HEK293T (cell line): ENCODE measurements around the gene FHIT.

Source experiments
- ARNT ChIP-seq: fragments of 450-650 bp; IDR thresholded peaks from 2 replicates; pipeline ENCODE4 v1.6.1; 2017; ENCODE audit warnings: mild to moderate bottlenecking
- BHLHE40 ChIP-seq: fragments of 450-650 bp; IDR thresholded peaks from 2 replicates; pipeline ENCODE4 v1.6.1; 2016; ENCODE audit warnings: mild to moderate bottlenecking, moderate library complexity, borderline replicate concordance
- ELF4 ChIP-seq: fragments of 450-650 bp; IDR thresholded peaks from 2 replicates; pipeline ENCODE4 v1.6.1; 2017; ENCODE audit warnings: antibody characterized with exemption
- FOXK2 ChIP-seq: fragments of 450-650 bp; IDR thresholded peaks from 2 replicates; pipeline ENCODE4 v1.6.1; 2016; ENCODE audit warnings: mild to moderate bottlenecking
- FOXM1 ChIP-seq: fragments of 450-650 bp; IDR thresholded peaks from 2 replicates; pipeline ENCODE4 v1.6.1; 2017; ENCODE audit warnings: mild to moderate bottlenecking, borderline replicate concordance
- HDGF ChIP-seq: fragments of 450-650 bp; IDR thresholded peaks from 2 replicates; pipeline ENCODE4 v1.6.1; 2017; ENCODE audit warnings: antibody characterized with exemption, borderline replicate concordance
- LEF1 ChIP-seq: fragments of 450-650 bp; IDR thresholded peaks from 2 replicates; pipeline ENCODE4 v1.6.1; 2017; ENCODE audit warnings: mild to moderate bottlenecking, borderline replicate concordance
- NFRKB ChIP-seq: fragments of 450-650 bp; IDR thresholded peaks from 2 replicates; pipeline ENCODE4 v1.6.1; 2016; ENCODE audit warnings: mild to moderate bottlenecking, moderate library complexity
- SP1 ChIP-seq: fragments of 450-650 bp; IDR thresholded peaks from 2 replicates; pipeline ENCODE4 v1.6.1; 2017
- SUZ12 ChIP-seq: fragments of 450-650 bp; IDR thresholded peaks from 2 replicates; pipeline ENCODE4 v1.6.1; 2016; ENCODE audit warnings: mild to moderate bottlenecking
- TARDBP ChIP-seq: fragments of 450-650 bp; IDR thresholded peaks from 2 replicates; pipeline ENCODE4 v1.6.1; 2016
- TF ChIP-seq, protein P1 (sequence below): fragments of 450-650 bp; IDR thresholded peaks from 2 replicates; pipeline ENCODE4 v1.6.1; 2016

DNA sequence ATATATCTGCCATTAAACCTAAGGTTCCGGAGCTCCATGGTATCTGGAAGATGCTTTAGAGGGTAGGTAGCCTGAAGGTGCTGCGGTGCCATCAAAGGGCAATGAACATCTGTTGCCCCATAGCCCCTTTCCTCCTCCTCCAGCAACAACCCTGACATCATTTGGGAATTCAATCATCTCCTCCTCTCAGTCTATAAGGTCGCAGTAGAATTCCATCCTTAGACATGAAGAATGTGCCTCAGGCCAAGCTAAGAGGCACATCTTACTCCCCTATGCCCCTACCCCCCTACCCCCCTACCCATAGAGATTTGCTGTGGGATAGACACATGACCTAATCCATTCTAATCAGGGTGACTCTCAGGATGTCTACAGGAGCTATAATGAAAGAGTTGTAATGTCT is 1101.8 kb downstream of the FHIT start:
- TF ChIP-seq ARNT (no peak), TARDBP (no peak), SUZ12 (no peak), FOXK2 (no peak), BHLHE40 (no peak), SP1 (no peak), ELF4 (no peak), FOXM1 (no peak), NFRKB (no peak), HDGF (no peak), LEF1 (no peak)
- TF ChIP-seq, protein P1, sequence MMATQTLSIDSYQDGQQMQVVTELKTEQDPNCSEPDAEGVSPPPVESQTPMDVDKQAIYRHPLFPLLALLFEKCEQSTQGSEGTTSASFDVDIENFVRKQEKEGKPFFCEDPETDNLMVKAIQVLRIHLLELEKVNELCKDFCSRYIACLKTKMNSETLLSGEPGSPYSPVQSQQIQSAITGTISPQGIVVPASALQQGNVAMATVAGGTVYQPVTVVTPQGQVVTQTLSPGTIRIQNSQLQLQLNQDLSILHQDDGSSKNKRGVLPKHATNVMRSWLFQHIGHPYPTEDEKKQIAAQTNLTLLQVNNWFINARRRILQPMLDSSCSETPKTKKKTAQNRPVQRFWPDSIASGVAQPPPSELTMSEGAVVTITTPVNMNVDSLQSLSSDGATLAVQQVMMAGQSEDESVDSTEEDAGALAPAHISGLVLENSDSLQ: no peak
